ENCODE results near the gene PHLDB1. TPM values are rescaled to one million over a fixed set of nuclear protein-coding genes. Genes with fewer than 3 reads are reported as not detected.
"Not testable (repeated sequence)": the region's sequence is repeated elsewhere in the genome, so short reads cannot be mapped to it uniquely, and the experiment has no call there.

Gene PHLDB1
- total RNA-seq, 8 experiments from 2014 or later, result 37.5 to 96.4 (median 49.1) TPM

DNA sequence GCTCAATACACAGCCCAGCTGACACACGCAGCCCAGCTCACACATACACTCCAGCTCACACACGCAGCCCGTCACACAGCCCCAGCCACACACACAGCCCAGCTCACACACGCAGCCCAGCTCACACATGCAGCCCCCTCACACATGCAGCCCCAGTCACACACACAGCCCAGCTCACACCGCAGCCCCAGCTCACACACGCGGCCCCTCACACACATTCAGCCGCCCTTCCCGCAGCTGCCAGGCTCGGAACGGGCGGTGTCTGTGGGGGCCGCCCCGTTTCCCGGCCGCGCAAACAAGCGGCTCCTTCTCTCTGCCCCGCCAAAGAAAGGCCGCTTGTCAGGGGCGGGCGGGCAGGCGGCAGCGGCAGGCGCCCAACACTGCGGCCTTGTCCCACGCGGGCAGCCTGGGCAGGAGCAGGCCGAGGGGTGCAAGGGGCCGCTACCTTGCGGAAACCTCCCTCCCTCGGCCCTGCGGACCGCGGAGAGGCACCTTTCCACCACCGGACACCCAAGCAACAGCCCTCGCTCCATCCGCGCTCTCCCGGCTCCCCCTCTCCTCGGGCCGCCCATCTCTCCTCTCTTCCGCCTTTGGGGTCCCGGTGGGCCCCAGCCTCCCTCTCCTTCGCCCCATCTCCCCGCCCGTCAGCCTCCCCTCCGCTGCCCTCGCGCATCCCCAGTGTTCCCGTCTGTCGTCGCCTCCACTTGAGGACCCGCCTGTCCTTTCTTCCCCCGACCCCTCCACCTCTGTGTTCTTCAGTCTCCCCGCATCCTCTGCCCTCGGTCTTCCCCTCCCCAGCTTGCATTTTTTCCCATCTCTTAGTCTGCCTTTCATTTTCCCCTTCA, 2.2 kb downstream of the PHLDB1 start:
- ATAC-seq (replicated peaks in 6 of 8), result peak; percentile 7 to 20 (median 10)
- Histone ChIP-seq H3K4me1 (replicated peaks in 1 of 2) (peaks cover 29 to 57% of the 10 kb centered on the region in 2 donors), H3K27ac (no peak overlapping the region), H3K4me3 (no peak overlapping the region)
- 0% methylated on average over 1 to 5 of the region's 57 CpGs; no CpG with 5 or more reads in 8 of the 10 experiments for WGBS, 10 experiments
- in situ Hi-C loops (cut with MboI; ENCODE audit: low pct_unique_long_range_greater_than_20kb in 2 of 9, low sequenced_read_pairs in 9 of 9, unreplicated experiment in 9 of 9), result no loop called here

DNA sequence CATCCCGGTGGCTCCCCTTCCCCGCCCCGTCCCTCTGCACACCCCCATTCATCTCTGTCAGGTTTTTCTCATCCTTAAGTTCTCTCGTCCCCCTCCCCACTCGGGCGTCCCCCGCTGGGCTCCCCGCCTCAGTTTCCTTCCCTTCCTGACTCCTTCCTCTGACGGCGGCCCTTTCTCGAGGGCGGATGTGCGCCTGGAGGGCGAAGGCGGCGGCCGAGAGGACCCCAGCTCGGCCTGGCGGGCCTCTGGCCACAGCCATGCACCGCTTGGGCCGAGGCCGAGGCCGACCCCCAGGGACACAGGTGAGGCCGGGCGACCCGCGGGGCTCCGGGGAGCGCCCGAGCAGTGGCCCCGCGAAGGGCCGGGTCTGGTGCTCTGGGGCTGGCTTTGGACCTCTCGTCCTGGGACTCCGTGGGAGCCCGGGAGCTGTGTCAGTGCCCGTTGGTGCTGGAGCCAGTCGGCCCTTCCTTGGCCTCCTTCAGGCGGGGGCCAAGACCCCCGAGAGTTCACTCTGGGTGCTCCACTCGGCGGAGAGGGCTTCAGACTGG, 2.9 kb downstream of the PHLDB1 start:
- Histone ChIP-seq H3K27ac (no peak overlapping the region), H3K4me3 (no peak overlapping the region)
- 0 to 41% (median 20%) methylated on average over 1 to 10 of the region's 42 CpGs; no CpG with 5 or more reads in 6 of the 10 experiments for WGBS, 10 experiments

DNA sequence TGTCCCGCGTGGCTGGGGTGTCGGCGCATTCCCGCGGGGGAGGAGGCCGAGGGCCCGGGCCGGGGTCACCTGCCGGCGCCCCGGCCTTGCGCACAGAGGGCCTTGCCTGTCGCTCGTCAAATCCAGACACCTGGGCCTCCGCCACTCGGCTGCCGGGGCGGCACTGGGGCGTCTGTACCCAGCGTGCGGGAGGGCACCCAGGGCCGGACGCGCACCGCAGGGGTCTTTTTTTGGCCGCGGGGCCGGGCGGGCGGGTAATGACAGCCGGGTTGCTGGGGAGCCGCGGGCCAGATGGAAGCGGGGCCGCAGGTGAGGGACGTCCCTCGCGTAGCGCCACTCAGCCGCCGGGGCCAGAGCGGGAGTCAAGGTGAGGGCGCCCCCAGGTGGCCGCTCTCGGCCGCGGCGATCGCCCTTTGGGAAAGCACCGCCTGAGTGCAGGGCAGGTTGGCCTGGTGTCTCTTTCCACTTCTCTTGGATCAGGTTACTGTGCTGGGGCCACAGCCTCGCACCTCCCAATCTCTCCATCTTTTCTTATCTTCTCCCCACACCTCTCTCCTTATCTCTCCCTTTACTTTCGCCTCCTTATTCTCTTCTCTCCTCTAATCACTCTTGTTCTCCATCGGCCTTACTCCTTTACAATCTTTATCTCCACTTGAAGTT, 3.5 kb downstream of the PHLDB1 start:
- in situ Hi-C loops (cut with MboI; ENCODE audit: low pct_unique_long_range_greater_than_20kb in 2 of 9, low sequenced_read_pairs in 9 of 9, unreplicated experiment in 9 of 9), result no loop called here
- Histone ChIP-seq H3K27ac (no peak overlapping the region), H3K4me1 (replicated peaks in 1 of 2) (peaks cover 28 to 57% of the 10 kb centered on the region in 2 donors), H3K4me3 (peak overlapping the region in 2 of 5 donors; percentile 9 to 13)
- WGBS, 10 experiments, result 0 to 100% (median 39%) methylated on average over 1 to 3 of the region's 54 CpGs; no CpG with 5 or more reads in 3 of the 10 experiments
- peak; percentile 4 to 50 (median 17) for ATAC-seq (replicated peaks in 6 of 8)

More for the DNA sequence above, 2.9 kb downstream of the PHLDB1 start:
- peaks cover 28 to 57% of the 10 kb centered on the region in 2 donors for H3K4me1 ChIP-seq (replicated peaks in 1 of 2)
- in situ Hi-C loops (cut with MboI; ENCODE audit: low pct_unique_long_range_greater_than_20kb in 2 of 9, low sequenced_read_pairs in 9 of 9, unreplicated experiment in 9 of 9), result no loop called here
- ATAC-seq (replicated peaks in 6 of 8), result no peak

DNA sequence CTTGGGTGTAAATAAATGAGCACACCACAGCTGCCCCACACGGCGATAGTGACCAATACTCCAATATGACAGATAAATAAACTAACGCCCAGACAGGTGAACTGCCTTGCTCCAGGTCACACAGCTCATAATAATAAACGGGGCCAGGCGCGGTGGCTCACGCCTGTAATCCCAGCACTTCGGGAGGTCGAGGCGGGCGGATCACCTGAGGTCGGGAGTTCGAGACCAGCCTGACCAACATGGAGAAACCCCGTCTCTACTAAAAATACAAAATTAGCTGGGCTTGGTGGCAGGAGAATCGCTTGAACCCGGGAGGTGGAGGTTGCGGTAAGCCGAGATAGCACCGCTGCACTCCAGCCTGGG, 4.0 kb downstream of the PHLDB1 start:
- H3K4me3 ChIP-seq; in situ Hi-C loops (cut with MboI; ENCODE audit: low pct_unique_long_range_greater_than_20kb in 2 of 9, low sequenced_read_pairs in 9 of 9, unreplicated experiment in 9 of 9); H3K27ac ChIP-seq; ATAC-seq (replicated peaks in 6 of 8): not testable (repeated sequence)
- peaks cover 33 to 57% of the 10 kb centered on the region in 2 donors for H3K4me1 ChIP-seq (replicated peaks in 1 of 2)
- 29 to 100% (median 93%) methylated on average over 1 to 17 of the region's 19 CpGs; no CpG with 5 or more reads in 2 of the 10 experiments for WGBS, 10 experiments

DNA sequence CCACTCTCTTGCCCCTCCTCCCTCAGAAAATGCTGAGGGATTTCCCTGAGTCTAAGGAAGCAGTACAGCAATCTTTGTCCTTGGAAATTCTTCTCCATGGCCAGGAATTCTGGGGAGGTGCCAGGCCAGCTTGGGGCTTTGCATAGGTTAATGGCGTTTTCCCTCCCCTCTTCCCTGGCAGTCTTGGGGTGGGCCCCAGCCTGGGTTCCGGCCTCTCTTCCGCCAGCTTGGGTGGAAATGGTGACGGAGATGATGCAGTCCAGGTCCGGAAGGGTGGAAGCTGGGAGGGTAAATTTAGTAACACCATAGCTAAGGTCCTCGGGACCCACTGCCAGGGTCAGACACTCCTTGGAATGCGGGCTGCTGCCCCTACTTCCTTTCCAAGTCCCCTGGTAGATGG, 5.0 kb downstream of the PHLDB1 start:
- WGBS, 10 experiments, result 0 to 92% (median 85%) methylated on average over 1 to 4 of the region's 7 CpGs; no CpG with 5 or more reads in 3 of the 10 experiments
- peaks cover 36 to 55% of the 10 kb centered on the region in 2 donors for H3K4me1 ChIP-seq (replicated peaks in 1 of 2)
- no peak overlapping the region for H3K4me3 ChIP-seq
- no peak overlapping the region for H3K27ac ChIP-seq
- peak in 2 of 8 experiments; percentile 1 for ATAC-seq (replicated peaks in 6 of 8)
- in situ Hi-C loops (cut with MboI; ENCODE audit: low pct_unique_long_range_greater_than_20kb in 2 of 9, low sequenced_read_pairs in 9 of 9, unreplicated experiment in 9 of 9), result no loop called here

DNA sequence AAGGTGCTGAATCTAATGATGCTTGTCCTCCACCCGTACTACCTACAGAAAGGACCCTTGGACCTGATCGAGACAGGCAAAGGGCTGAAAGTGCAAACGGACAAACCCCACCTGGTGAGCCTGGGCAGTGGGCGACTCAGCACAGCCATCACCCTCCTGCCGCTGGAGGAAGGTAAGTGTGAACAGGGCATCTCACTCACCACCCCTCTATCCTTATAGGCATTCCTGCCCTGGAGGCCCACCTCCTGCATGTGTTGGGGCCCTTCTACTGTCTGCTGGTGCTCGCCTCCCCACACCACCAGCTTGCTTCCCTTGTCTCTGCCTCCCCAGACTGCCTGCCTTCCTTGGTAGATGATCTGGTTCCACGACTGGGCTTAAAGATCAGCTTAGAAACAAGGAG, 7.1 kb downstream of the PHLDB1 start:
- H3K4me3 ChIP-seq, result no peak overlapping the region
- H3K4me1 ChIP-seq (replicated peaks in 1 of 2), result peaks cover 46 to 62% of the 10 kb centered on the region in 2 donors
- in situ Hi-C loops (cut with MboI; ENCODE audit: low pct_unique_long_range_greater_than_20kb in 2 of 9, low sequenced_read_pairs in 9 of 9, unreplicated experiment in 9 of 9), result no loop called here
- 82 to 100% (median 86%) methylated on average over 1 to 3 of the region's 7 CpGs; no CpG with 5 or more reads in 7 of the 10 experiments for WGBS, 10 experiments
- no peak overlapping the region for H3K27ac ChIP-seq
- no peak for ATAC-seq (replicated peaks in 6 of 8)

DNA sequence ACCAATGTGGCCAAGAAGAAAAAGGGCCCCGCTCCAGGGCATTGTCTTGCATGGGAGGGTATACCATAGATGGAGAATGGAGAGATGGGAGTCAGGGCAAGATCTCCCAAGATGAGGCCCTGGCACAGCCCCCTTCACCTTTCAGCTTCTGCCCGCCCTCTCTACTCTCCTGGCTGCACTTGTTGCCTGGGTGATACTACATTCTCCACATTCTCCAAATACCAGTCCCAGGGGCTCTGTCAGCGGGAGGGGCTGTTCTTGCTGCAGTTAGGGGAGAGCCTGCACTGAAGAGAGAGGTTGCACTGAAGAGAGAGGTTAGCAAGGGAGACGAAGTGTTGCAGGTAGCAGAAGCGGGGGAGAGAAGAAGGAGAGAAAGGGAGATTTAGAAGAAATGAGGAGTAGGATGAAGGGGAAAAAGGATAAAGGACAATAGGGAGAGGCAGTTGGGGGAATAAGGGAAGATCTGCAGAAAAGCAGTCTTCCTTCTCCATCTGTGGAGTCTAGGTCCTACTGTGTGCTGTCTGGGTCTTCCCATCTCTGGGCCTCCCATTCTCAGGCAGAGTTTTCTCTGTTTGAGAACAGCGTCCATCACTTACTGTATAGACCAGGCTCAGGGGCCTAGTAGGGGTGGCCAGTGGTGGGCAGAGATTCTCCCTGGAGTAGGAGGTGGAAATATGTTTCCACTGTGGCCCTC, 8.0 kb downstream of the PHLDB1 start:
- in situ Hi-C loops (cut with MboI; ENCODE audit: low pct_unique_long_range_greater_than_20kb in 2 of 9, low sequenced_read_pairs in 9 of 9, unreplicated experiment in 9 of 9), result no loop called here
- WGBS, 10 experiments, result 20 to 93% (median 80%) methylated on average over 1 to 5 of the region's 6 CpGs; no CpG with 5 or more reads in 1 of the 10 experiments
- no peak overlapping the region for H3K4me3 ChIP-seq
- H3K27ac ChIP-seq, result peak overlapping the region in 1 of 2 donors; percentile 68
- H3K4me1 ChIP-seq (replicated peaks in 1 of 2), result peaks cover 49 to 62% of the 10 kb centered on the region in 2 donors
- peak in 3 of 8 experiments; percentile 2 to 24 (median 5) for ATAC-seq (replicated peaks in 6 of 8)

DNA sequence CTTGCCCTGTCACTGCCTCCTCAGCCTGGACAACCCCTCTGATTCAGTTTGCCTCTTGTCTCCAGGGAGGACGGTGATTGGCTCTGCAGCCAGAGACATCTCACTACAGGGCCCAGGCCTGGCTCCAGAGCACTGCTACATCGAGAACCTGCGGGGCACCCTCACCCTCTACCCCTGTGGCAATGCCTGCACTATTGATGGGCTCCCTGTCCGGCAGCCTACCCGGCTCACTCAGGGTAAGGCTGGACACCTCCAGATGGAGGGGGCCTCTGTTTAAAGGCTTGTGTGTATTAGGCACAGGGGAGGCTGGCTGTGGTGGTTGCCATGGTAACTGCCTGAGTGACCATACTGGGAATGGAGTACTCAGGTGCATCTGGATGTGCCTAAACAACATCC, 8.6 kb downstream of the PHLDB1 start:
- H3K4me3 ChIP-seq, result no peak overlapping the region
- peak in 3 of 8 experiments; percentile 2 to 9 (median 8) for ATAC-seq (replicated peaks in 6 of 8)
- 50 to 57% methylated on average over 2 to 3 of the region's 5 CpGs; no CpG with 5 or more reads in 8 of the 10 experiments for WGBS, 10 experiments
- peaks cover 55 to 63% of the 10 kb centered on the region in 2 donors for H3K4me1 ChIP-seq (replicated peaks in 1 of 2)
- in situ Hi-C loops (cut with MboI; ENCODE audit: low pct_unique_long_range_greater_than_20kb in 2 of 9, low sequenced_read_pairs in 9 of 9, unreplicated experiment in 9 of 9), result no loop called here
- H3K27ac ChIP-seq, result peak overlapping the region in 1 of 2 donors; percentile 68

DNA sequence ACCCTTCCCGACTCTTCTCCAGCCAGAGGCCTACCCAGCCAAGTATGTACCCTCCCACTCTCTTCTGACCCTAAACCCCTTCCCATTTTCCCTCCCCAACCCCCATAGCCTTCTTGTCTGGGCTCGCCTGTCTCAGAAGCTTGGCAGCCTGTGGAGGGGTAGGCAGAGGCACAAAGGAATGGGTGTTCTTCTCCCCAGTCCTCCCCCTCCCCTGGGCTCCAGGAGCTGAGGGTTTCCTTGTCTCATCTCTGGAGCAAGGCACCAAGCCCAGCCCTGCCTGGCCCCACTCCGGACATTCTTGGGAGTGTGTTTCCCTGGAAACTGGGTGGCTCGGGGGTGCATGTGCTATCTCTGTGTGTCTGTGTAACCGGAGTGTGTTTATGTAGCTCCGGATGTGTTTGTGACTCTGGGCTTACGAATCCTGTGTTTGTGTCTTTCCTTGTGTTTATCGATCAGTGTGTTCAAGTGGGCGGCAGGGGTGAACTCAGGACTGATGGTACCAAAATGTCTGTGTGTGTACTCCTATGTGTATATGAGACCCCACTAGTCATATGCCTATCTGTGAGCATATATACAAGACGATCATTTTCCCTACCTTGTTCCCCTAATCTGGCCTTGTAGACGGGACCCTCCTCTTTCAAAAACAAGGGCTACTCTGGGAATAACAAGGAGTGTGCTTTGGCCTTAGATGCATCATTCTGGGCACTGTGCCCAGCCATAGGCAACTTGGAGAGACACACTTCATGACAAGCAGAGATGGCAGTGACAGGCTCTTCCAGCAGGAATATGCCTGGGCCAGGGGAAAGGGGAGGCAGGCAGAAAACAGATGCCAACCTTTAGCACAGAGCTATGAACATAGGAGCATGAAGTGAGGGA, 10.9 kb downstream of the PHLDB1 start:
- peak in 5 of 8 experiments; percentile 16 to 50 (median 30) for ATAC-seq (replicated peaks in 6 of 8)
- no peak overlapping the region for H3K4me3 ChIP-seq
- peak overlapping the region; percentile 57 to 88 for H3K27ac ChIP-seq
- in situ Hi-C loops (cut with MboI; ENCODE audit: low pct_unique_long_range_greater_than_20kb in 2 of 9, low sequenced_read_pairs in 9 of 9, unreplicated experiment in 9 of 9), result no loop called here
- H3K4me1 ChIP-seq (replicated peaks in 1 of 2), result peaks cover 66 to 72% of the 10 kb centered on the region in 2 donors
- 0 to 62% (median 49%) methylated on average over 1 to 9 of the region's 11 CpGs; no CpG with 5 or more reads in 3 of the 10 experiments for WGBS, 10 experiments

DNA sequence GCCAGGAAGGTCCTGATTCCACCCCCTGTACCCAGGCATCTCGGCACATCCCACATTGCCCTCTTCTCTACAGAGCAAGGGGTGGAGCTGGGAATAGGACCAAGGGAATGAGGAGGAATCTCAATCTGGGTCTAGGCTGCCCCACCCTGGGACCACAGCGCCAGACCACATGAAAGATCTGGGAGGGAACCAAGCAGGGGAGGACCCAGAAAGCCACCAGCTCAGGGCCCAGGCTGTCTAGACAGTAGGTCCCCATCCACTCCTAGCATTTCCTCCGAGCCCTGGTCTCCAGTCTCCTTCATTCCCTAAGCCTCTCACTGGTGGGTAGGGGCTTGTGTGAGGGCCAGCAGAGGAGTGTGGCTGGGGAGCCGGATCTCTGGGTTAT, 11.6 kb downstream of the PHLDB1 start:
- H3K4me3 ChIP-seq, result no peak overlapping the region
- in situ Hi-C loops (cut with MboI; ENCODE audit: low pct_unique_long_range_greater_than_20kb in 2 of 9, low sequenced_read_pairs in 9 of 9, unreplicated experiment in 9 of 9), result no loop called here
- peaks cover 68 to 74% of the 10 kb centered on the region in 2 donors for H3K4me1 ChIP-seq (replicated peaks in 1 of 2)
- H3K27ac ChIP-seq, result peak overlapping the region; percentile 57 to 88
- peak in 3 of 8 experiments; percentile 17 to 48 (median 21) for ATAC-seq (replicated peaks in 6 of 8)
- WGBS, 10 experiments, result 0 to 70% (median 40%) methylated on average over 1 to 3 of the region's 4 CpGs; no CpG with 5 or more reads in 3 of the 10 experiments

DNA sequence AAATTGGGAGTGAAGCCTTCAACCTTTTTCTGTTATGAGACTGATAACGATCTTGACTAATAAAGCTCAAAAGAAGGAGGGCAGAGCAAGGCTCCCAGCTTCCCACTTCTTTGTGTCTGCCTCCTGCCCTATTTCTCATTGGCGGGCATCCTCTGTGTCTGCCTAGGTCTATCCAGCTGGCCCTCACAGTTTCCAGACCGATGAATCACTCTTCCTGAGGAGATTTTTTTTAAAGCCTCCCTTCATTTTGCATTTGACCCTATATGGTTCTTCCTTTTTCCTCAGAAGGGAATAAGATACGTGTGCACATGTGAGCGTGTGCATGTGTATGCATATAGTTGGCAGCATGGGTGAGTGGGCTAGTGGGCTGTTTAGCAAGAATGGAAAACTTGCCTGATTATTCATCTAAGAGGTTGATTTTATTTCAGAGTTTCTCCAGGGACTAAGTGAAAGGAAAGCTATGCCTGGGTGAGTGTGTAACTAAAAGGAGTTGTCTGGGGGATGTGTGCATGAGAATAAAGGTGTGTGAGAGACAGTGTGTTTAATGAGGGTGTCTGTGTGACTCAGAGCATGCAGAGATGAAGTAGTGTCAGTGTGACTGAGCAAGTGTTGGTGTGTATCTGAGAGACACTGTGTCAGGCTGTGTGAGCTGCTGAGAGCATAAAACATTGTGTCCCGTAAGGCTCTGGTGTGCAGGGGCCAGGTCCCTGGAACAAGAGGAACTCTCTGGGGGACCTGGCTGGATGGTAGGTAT, 12.2 kb downstream of the PHLDB1 start:
- peaks cover 68 to 74% of the 10 kb centered on the region in 2 donors for H3K4me1 ChIP-seq (replicated peaks in 1 of 2)

More for the DNA sequence above, 12.2 kb downstream of the PHLDB1 start:
- Histone ChIP-seq H3K27ac (peak overlapping the region; percentile 57 to 88), H3K4me3 (no peak overlapping the region)
- WGBS, 10 experiments, result 0 to 100% (median 43%) methylated on average over 1 to 4 of the region's 6 CpGs; no CpG with 5 or more reads in 1 of the 10 experiments
- peak; percentile 11 to 59 (median 44) for ATAC-seq (replicated peaks in 6 of 8)
- in situ Hi-C loops (cut with MboI; ENCODE audit: low pct_unique_long_range_greater_than_20kb in 2 of 9, low sequenced_read_pairs in 9 of 9, unreplicated experiment in 9 of 9), result no loop called here
